ENCODE results near the gene POLR1F.
A peak's percentile ranks its signal among the peaks of the same experiment; 100 is the strongest.
"Not testable (repeated sequence)": the region's sequence is repeated elsewhere in the genome, so short reads cannot be mapped to it uniquely, and the experiment has no call there.

Gene POLR1F, protein sequence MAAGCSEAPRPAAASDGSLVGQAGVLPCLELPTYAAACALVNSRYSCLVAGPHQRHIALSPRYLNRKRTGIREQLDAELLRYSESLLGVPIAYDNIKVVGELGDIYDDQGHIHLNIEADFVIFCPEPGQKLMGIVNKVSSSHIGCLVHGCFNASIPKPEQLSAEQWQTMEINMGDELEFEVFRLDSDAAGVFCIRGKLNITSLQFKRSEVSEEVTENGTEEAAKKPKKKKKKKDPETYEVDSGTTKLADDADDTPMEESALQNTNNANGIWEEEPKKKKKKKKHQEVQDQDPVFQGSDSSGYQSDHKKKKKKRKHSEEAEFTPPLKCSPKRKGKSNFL

DNA sequence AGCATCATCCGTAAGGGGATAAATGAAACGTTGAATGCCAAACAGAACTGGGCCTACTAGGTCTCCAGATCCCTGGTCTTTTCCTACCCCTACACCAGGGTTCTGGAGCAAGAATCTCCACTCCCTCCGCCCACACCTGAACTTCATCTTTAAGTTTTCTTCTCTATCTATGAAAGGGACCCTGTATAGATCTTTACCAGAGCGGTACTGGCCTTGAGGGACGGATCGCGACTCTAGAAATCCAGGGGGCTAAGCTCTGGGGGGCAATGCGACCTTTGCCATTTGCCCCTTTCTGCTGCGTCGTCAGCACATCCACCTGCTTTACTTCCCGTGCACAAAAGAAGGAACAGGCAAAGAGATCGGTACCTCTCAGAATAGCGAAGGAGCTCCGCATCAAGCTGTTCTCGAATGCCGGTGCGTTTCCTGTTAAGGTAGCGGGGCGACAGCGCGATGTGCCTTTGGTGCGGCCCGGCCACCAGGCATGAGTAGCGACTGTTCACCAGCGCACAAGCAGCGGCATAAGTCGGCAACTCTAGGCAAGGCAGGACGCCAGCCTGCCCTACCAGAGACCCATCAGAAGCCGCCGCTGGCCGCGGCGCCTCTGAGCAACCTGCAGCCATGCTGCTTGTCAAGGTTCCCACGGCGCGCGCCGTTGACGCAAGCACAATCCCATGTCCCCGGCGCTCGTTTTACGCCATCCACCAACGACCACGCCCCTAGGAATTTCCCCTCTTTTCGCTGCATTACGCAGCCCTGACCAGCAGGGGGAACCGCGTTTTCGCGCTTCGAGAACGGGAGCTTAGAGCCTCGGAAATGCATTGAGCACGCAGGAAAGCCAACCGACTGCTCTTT lies at the start of gene POLR1F:
TSS of gene POLR1F (minus strand) at position 641 of the 852 bp plus-strand sequence. CDS start at position 620, 21 bp downstream.
- DNase-seq (ENCODE audit: low spot score): peak; percentile 97

DNA sequence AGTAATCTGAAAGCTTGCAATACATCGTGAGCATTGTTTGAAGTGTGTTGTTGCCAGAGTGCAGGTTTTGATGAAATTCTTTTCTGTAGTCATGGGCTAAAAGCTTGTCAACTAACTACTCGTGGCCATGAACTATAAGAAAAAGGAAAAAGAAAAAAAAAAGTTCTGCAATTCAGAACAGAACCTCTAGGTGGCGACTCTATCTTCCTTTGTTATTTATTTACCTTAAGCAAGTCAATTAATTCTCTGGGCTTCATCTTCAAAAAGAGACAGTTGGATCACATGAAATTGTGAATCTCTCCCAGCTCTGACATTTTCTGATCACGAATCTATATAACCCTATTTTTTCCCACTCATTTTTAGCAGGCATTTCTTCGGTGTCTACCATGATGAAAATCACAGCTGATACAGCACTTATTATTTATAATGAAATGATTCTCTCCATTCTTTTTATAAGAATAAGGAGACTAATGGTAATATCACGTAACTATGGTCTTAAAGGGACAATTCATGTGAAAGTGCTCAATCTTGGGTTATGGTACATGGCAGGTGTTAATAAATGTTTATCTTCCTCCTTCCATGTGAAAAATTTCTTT lies 45.8 kb upstream of the POLR1F start:
- DNase-seq (ENCODE audit: low spot score): peak; percentile 23

DNA sequence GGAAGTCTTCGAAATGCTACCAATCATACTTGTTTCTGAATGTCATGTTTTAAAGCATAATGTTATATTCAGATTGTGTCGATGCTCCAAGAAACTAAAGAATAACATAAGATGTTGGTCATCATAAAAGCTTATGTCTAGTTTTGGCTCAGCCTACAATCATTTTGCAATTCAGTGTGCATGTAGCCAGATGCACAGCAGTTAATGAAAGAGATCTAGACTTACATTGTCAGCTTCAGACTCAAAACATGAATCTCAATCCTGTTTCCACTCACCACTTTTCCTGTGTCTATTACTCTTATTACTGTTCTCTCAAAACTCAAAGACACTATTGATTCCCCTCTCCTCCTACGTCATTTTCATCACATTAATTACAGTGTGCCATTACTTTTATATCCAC lies 43.2 kb upstream of the POLR1F start:
- no peak for DNase-seq (ENCODE audit: low spot score)

DNA sequence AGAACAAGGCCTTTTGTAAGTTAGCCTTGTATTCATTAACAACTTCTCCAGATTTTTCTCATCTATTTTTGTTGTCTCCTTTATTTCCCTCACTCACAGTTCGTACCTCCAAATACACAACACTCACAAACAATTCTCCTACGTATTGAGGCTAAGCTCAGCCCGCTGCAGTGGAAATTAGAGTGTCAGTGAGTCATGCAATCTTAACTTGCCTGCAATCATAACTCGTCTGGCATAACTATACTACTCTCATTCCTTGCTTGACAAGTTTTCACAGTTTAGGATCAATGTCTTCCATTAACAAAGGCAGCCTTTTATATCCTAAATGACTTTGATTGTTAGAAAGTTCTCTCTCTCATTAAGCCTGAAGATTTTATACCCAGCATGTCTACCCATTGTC lies 40.8 kb upstream of the POLR1F start:
- no peak for DNase-seq (ENCODE audit: low spot score)

DNA sequence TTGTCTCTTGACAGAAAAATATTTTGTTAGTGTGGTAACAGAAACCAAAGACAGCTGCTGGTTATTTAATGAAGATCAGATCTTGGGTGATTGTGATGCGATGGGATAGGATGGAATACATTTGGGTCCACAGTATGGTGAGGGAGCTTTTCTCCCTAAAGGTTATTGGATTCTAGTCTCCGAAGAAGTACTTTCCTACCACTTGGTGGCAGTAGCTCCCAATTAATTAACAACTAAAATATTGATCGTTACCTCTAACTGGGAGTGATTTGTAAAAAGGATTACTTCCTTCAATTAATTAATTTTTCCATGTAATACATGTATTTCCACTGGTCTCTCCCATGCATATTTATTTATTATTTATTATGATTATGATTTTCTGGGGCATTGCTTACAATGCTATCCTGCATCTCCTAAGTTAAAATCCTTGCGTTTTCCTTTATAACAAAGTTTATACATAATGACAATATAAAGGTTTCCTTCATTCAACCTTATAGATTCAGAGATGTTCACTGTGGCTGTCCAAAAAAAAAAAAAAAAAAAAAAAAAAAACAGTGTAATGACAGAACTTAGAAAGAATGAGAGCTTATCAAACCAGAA lies 39.0 kb upstream of the POLR1F start:
- no peak for DNase-seq (ENCODE audit: low spot score)

DNA sequence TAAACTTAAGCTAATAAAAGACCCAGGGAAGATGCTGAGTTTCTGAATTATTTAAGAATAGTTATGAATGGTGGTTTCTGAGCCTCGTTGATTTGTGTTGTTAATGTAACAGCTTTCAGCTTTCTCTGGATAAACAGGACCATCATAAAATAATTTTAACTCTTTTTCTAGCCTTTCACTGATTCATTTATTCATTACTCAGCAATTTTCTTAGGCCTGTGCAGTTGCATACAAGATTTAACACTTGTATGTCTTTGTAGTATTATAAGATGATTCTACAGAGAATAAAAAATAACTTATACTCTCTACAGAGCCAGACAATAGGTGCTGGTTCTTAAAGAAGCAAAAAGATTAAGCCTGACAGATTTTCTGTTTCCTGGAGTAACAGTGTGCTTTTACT lies 35.2 kb upstream of the POLR1F start:
- no peak for DNase-seq (ENCODE audit: low spot score)

DNA sequence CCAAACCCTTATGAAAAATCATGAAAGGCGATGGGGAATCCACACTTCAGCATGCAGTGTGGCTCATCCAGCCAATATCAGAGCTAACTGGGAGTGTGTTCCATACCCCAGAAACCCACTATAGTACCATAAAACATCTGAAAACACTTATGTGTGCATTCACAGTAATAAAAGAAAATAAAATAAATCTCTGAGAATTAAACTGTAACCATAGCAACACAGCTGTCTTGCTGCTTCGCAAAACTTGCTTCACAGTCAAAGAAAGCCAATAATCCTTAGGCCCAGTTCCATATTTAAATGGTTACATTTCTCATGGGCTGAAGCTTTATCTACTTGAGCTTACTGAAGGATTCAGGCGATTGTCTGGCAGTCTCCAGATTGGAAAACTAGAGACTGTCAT lies 19.9 kb upstream of the POLR1F start:
- DNase-seq (ENCODE audit: low spot score): no peak

DNA sequence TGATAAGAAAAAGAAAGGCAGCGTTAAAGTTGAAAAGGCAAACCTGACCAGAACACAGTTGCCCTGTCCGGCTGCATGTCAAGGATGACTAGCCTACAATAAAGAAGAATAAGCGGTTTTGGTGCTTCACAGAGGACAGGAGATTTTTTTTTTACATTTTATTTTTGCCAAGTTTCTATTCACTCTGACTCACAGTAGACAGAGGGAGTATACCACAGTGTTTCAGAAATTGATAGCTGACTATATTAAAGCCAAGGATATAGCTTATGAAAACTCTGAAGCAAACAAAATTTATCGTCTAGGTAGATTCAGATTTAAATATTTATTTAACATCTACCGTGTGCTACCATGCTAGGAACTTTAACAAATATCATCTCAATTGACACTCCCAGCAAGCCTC lies 16.9 kb upstream of the POLR1F start:
- DNase-seq (ENCODE audit: low spot score): no peak

DNA sequence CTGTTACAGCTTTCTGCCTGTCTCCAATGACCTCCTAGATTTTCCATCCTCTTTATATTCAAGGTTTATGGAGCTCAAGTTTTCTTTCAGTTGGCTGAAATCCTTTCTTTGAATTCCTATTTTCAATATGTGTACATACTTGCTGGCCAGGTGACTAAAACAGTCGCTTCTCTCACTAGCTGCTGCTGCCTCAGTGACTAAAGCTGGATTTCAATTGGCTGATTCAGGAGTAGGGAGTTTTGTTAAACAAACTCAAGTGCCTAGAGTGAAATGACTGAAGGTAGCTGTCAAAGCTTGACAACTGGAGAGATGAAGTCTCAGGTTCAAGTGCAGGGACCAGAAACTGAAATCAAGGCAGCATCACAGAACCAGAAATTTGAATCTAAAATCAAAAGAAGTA lies 6.7 kb upstream of the POLR1F start:
- no peak for DNase-seq (ENCODE audit: low spot score)

DNA sequence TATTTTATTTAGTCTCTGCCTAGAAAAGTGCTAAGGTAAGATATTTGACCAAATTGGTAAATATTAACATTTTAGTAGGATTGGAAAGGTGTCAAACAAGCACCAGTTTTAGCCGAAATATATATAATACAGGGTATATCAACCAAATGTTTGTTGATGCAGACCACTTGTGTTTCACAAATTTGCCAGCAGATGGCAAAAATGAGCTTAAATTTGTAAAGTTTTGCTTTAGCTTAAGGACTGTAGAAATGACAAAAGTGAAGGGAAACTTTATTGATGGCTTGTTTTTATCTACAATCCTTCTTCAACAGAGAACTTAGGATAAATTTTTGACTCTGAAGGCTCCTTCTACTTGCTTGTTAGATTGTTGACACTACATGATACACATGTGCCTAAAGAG lies 4.8 kb upstream of the POLR1F start:
- peak; percentile 70 for DNase-seq (ENCODE audit: low spot score)

DNA sequence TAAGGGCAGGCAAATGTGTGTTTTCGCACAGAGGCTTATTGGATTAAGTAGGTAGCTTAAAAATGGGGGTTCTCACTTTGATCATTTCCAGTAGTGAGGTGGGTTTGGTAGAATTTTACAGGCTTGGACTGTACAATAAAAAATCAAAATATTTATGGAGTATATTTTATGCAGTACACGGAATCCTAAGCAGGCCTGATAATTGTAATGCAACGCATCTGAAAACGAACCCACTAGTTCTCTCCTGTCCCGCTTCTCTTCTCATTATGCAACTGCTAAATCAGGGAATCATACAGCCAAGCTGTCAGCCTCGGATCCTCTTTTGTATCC lies 377 bp upstream of the POLR1F start:
- DNase-seq (ENCODE audit: low spot score): no peak

DNA sequence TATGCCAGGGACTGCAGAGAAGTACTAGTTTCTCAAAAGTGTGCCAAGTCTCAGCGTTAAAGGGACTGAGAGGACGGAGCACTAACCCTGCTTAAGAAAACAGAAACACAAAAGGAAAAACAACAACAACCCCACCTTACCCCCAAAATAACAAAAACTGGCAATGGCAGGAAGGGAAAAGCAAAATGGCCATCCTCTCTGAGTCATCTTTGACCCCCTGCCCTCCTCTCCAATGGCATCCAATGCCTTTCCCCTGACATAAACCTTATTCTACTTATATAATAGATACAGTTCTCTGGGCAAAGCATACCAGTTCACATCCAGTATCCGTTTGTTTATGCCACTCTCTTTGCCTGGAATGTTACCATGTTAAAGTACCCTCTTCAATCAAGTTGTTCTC lies 1.6 kb downstream of the POLR1F start:
- no peak for DNase-seq (ENCODE audit: low spot score)

DNA sequence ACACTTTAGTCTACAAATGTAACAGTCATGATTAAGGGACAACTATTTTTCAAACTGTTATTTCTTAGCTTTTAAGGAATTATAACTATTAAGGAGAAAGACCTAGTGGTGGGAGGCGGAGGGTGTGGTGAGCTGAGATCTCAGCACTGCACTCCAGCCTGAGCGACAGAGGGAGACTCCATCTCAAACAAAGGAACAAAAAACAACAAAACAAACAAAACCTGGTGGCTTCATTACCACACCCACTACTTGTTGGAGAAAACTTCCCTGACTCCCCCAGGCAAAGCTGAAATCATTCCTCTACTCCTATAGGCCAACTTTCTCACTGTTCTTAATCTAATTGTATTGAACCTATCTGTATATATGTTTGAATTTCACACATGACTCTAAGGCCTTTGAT lies 3.2 kb downstream of the POLR1F start:
- no peak for DNase-seq (ENCODE audit: low spot score)

DNA sequence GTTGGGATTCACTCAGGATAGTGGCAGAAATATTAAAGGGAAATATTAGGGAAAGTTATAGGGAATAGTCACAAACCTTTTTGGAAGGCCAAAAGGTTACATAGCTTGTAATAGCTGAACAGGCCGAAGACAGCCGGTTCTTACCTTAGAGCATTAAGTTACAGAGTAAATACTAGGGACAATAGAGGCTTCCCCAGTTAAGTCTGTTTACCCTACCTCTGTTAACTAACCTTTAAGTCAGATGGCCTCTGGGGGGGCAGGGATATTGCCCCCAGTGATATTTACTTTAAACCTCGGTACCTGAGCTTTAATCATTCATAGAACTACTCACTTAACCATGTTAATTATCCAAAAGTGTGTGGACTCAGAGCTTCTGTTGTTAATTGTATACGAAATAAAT lies 7.4 kb downstream of the POLR1F start:
- DNase-seq (ENCODE audit: low spot score): no peak

DNA sequence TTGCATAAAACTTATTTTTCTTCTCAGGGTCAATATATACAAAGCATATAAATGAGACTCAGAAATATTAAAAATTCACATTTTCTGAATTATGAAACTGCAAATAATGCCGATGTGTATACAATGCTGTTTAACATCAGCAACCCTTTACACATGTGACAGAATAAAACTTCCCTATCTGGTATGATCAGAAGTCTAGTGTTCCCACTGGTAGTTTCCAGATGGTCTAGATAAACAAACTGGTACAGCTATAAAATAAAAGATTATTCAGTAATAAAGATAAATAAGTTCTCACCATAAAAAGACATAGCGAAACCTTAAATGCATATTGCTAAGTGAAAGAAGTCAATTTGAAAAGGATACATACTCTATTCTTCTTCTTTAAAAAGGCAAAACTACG lies 7.9 kb downstream of the POLR1F start:
- DNase-seq (ENCODE audit: low spot score): no peak

DNA sequence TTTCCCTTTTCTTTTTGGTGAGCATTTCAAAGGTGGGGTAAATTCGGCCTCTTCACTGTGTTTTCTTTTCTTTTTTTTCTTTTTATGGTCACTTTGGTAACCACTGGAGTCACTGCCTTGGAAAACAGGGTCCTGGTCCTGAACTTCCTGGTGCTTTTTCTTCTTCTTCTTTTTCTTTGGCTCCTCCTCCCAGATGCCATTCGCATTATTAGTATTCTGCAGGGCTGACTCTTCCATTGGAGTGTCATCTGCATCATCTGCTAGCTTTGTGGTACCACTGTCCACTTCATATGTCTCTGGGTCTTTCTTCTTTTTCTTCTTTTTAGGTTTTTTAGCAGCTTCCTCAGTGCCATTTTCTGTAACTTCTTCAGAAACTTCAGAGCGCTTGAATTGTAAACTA lies 10.5 kb downstream of the POLR1F start:
- no peak for DNase-seq (ENCODE audit: low spot score)

DNA sequence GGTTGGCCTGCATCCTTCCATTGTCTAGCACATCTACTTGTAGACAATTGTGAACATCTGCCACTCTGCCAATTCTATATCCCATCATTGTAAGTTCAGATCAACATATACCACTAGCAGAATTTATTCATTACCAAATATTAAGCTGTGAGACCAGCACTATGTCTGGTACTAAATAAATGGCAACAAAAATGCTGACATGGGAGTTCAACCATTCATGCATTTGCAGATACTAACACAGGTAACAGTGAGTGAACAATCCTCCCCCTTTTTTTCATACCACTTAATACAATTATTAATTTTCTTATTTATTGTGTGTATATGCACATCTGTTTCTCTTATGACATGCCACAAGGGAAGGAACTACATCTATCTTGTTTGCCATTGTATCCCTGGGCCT lies 11.9 kb downstream of the POLR1F start:
- DNase-seq (ENCODE audit: low spot score): no peak

DNA sequence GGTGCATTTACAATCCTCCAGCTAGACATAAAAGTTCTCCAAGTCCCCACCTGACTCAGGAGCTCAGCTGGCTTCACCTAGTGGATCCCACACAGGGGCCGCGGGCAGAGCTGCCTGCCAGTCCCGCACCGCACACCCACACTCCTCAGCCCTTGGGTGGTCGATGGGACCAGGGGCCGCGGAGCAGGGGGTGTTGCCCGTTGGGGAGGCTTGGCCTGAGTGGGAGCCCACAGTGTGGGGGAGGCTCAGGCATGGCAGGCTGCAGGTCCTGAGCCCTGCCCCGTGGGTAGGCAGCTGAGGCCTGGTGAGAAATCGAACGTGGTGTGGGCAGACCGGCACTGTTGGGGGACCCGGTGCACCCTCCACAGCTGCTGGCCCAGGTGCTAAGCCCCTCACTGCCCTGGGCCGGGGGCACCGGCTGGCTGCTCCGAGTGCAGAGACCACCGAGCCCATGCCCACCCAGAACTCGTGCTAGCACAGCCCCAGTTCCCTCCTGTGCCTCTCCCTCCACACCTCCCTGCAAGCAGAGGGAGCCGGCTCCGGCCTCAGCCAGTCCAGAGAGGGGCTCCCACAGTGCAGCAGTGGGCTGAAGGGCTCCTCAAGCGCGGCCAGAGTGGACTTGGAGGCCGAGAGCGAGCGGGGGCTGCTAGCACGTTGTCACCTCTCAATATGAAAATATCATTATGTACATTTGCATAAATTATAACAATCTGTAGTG lies 16.6 kb downstream of the POLR1F start:
- no peak for DNase-seq (ENCODE audit: low spot score)

DNA sequence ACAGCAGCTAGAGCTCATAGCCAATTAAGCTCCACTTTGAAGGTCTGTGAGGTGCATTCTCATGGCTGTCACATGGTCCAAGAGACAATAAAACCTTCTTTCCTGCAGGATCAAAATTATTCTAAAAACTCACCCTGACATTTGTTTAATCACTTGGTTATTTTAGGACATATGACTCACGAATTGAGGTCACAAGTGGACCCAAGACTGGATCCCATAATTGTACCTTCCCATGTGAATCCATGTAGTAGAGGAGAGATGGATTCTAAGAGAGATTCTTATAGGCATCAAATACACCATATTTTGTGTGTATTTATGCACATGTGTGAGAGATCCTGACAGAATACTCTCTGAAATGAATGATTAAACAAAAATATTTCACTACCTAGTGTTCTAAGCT lies 18.1 kb downstream of the POLR1F start:
- no peak for DNase-seq (ENCODE audit: low spot score)

DNA sequence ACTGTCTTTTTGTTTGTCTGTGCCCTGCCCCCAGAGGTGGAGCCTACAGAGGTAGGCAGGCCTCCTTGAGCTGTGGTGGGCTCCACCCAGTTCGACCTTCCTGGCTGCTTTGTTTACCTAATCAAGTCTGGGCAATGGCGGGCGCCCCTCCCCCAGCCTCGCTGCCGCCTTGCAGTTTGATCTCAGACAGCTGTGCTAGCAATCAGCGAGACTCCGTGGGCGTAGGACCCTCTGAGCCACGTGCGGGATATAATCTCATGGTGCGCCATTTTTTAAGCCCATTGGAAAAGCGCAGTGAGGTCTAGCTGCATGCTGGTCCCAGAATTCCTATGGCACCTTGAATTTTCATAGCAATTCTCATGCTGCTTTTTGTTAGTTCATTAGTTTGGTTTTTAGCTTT lies 19.7 kb downstream of the POLR1F start:
- not testable (repeated sequence) for DNase-seq (ENCODE audit: low spot score)

DNA sequence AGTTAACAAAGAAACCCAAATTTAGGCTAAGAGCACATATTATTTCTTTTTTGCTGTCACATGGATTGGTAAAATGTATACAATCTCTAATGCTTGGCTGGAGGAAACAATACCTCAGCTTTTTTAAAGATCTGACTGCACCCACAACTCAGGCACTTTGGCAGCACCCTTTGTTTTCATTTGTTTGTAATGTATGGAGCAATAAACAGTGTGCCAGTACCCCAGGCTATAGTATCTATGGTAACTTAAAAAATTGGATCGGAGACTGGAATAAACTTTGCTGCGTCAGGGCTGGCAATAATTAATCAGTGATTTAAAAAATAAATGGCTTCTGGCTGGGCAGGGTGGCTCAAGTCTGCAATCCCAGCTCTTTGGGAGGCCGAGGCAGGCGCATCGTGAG lies 27.2 kb downstream of the POLR1F start:
- no peak for DNase-seq (ENCODE audit: low spot score)

DNA sequence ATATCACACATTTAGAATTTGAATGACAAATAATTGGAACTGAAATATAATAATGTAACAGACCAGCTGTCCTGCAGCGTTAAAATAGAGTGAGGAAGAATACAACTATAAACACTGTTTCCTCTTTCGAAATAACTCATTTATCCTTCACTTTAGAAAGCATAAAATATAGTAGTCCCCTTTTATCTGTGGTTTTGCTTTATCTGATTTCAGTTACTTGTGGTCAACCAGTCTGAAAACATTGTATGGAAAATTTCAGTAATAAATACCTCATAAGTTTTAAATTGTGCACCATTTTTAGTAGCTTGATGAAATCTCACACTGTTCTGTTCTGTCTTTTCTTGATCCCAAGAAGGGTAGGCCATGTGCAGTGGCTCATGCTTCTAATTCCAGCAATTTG lies 31.7 kb downstream of the POLR1F start:
- no peak for DNase-seq (ENCODE audit: low spot score)

All from CD4-positive, alpha-beta T cell treated with Interleukin-2 at 100 ng/mL for 4 hours (primary cell).